Iris pigment epithelial cell (primary cell): Measurements from ENCODE around the gene DLG3.
A peak's percentile ranks its signal among the peaks of the same experiment; 100 is the strongest.
"Not testable (repeated sequence)": the region's sequence is repeated elsewhere in the genome, so short reads cannot be mapped to it uniquely, and the experiment has no call there.

Experiments used
- DNase-seq: peaks from one replicate; pipeline ENCODE4 v3.0.0-alpha.2; 2011; ENCODE audit warnings: low read depth

Gene DLG3

DNA sequence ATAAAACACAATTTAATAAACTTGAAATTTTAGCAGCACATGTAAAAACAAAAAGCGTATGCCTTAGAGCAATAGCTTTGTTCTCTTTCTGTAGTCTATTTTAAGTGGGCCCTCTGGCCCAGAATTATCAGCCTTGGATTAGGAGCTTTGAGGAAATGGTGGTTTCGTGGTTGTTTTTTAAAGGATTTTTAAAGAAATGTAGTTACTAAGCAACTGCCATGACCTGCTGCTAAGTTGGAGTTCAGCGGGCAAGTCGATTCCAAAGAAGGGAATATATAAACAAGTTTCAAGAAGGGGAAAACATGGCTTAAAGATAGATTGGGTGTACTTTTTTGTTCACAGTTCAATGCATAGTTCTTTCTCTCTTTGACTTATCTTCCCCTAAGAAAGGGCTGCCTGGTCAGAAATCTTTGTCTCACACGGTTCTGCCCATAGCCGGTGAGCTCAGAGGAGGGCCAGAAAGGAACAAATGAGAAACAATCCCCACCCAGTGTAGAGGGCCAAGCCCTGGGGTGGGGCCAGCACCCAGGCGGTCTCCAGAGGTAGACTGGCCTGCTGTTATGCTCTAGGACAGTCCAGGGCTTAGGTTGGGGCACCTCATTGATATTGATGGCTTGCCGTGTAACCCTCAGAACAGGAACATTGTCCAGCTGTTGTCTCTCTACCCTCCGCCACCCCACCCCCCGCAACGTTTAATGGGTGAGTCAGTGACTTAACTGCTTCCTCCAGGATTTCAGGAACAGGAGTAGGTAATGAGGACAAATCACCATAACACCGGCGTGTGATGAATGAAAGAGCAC, 32.5 kb downstream of the DLG3 start:
- DNase-seq, result peak; percentile 70

- no peak for DNase-seq
These were observed 33.1 kb downstream of the DLG3 start for GRCh38 chrX:70477734-70478075.

DNA sequence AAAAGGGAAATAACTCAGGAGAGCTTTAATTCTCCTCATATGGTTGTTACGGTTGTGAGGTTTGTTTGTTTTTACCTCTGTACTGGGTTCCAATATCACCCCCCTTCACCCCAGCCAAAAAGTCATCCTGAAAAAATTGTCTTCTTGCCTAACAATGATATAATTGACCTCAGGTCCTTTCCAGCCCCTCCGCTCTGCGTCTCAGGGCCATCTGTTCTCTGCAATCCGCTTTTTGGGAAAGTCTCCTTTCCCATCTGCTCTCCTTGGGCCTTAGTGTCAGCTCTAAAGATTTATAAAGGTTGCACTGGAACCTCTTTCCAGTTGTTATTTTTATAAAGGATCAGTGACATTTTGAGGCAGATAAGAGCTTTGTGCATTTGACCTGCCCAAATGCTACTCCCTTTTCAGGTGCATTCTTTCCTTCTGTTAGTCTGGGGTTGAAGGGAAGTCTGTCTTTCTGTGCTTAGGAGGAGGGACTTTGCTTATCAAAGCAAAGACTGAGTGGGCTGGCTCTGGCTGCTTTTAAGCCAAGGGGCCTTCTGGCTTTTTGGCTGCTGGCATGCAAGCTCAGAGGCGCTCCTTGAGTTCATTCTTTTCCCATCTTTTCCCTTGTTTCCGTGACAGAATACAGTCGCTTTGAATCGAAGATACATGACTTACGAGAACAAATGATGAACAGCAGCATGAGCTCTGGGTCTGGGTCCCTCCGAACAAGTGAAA, 34.1 kb downstream of the DLG3 start:
- peak; percentile 18 for DNase-seq

DNA sequence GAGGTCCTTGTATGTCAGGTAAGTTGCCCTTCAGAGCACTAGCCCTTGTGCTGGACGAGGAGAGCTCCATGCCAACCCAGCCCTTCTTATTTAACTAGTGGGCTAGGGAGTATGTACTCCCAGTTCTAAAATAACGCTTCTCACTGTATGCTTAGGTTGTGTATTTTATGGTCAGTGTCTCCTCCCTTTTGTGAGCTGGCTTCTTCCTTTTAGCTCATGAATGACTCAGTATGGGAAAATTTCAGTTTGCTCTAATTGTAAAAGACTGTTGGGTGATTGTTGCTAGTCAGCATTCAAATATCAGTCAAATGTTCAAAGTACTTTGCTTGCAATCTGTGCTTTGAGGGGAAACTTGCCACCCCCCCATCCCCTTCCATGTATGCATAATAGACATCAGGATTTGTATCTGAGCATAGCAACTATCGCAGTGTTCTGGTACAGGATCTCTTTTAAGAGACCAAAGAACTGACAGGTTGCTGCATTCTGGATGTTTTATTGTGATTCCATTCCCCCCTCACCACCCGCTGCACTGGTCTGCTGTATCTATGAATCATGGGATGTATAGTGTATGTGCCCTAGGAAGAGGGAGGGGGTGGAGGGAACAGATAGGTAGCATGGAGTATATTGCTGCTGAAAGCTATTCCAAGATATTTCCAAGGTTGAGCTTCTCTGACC, 34.7 kb downstream of the DLG3 start:
- DNase-seq, result peak; percentile 77

DNA sequence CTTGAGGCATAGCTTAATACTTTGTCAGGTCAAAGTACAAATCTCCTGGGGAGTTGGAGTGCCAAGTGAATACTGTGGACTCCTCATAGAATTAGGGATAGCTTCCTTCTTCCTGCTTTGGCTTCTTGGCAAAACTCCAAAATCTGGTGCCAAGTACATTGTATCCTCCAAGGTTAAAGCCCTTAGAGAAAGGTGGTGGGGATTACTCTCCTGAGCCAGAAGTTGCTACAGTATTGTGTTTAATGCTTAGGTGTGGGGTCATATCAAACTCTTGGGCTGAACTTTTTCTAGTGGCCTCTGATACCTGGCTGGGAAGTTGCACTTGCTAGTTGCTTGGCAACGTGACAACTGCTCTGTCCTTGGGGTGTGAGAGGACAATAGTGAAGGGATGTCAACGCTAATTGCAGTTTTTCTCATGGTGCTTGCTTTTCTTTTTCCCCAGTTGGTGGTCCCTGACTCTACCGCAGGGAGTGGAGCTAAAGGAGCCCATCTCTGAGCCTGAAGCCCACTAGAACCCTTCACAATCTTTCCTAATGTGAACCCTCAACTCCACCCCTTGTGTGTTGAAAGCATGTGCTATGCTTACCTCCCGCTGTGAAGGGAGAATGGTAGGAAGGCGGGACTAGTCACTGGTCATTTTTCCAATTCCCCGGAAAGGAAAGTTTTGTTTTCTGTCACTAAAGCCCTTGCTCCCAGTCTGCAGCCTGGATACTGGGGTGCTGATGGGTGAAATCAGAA, 35.5 kb downstream of the DLG3 start:
- DNase-seq, result peak; percentile 34

GRCh38 chrX:70480660-70481018, 36.0 kb downstream of the DLG3 start:
- DNase-seq, result peak; percentile 24

GRCh38 chrX:70481471-70482270, 37.0 kb downstream of the DLG3 start:
- DNase-seq, result peak; percentile 59

DNA sequence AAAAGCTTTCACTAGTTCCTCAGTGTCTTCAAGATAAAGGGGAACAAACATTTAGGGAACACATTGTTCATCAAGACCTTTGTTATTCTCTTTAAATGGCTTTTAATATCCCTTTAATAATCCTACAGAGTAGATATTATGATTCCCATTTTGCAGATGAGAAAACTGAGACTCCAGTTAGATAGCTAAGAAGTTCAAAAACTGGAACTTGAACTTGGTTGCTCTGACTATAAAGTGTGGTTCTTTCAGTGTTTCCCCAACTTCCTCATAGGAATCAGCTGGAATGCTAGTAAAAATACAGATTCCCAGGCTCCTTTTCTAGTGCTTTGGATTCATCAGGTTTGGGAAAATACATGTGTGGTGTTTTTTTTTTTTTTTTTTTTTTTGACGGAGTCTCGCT, 37.7 kb downstream of the DLG3 start:
- DNase-seq, result no peak

GRCh38 chrX:70485466-70485865, 40.8 kb downstream of the DLG3 start:
- DNase-seq, result no peak

- no peak for DNase-seq
These were observed 44.2 kb downstream of the DLG3 start for GRCh38 chrX:70488856-70489255.

DNA sequence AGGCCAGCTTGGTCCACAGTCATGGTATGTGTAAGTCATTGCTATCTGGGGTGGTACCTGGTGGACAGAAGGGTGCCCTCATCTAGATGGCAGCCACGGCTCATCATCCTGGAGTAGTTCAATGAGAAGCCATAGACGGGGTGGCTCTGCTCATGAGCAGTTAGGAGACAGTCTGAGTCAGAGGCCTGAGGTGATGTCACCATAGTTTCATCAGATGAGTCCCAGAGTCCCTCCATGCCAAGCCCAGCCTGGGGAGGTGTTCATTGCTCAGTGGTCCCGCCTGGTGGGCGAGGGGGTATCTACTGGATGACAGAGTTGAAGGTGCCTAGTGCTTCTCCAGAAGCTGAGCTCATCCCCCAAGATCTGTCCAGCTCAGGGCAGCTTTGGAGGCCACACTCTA, 49.8 kb downstream of the DLG3 start:
- DNase-seq, result no peak

GRCh38 chrX:70496491-70496890, 51.9 kb downstream of the DLG3 start:
- DNase-seq, result no peak

DNA sequence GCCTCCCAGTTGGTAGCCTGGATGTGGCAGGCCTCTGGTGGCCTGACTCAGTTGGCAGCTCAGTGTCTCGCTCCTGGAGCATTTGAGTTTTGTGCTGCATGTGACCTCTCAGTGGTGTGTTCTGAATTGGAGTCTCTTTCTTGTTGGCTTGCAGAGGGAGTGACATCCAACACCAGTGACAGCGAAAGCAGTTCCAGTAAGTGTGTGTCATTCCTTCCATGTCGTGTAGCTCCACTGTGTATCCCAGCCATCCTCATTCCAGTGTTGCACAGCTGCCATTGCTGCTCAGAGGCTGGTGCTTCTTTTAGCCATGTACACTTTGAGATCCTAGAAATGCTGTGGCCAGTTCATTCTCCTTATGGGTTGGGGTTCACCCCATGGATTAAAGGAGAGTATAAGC, 52.4 kb downstream of the DLG3 start:
- no peak for DNase-seq

DNA sequence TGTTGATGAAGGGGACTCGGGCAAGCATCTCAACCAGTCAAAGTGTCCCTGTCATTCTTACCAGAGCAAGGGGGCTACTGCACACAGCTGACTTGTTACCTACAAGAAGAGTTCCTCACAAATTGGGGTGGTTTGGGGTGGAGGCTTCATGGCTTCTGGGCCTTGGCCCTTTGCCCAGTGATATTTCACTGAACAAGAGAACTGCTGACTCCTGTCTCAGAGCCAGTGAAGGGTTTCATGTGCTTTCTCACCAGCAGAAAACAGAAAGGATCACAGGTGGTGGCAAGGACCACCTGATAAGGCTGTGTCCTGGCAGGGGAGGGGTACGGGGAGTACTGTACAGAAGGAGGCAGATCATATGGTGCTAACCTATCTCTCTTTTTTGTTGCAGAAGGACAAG, 53.5 kb downstream of the DLG3 start:
- no peak for DNase-seq

- DNase-seq, result no peak
These were observed 56.2 kb downstream of the DLG3 start for GRCh38 chrX:70500826-70501225.

DNA sequence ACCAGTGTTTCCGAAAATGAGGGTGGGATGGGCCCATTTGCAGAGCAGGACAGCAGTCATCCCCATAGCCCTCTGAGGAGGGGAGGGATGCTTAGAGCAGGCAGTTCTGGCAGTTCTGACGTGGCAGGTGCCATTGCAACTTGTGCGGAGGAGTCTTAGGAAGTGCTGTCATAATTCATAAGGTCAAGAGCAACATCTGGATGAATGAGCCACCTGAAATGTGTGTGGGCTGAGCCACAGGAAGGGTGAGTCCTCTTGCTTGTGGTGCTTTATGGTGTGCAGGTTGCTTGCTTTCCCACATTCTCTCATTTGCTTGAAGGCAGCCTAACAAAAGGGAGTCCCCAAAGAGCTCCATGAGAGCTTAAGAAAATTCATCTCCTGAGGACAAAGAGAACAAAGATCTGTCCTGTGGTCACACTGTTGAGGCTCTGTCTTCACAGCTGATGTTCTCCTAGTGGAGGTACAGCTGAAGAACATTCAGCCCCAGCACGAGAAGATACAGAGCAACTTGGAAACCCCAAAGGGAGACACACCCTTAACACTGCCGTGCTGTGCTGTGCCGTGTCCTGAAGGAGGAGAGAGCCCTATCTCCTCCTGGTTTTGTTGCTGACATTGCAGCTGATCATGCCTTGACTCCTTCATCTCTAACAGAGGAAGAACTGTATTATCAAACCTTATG, 60.3 kb downstream of the DLG3 start:
- DNase-seq, result no peak

DNA sequence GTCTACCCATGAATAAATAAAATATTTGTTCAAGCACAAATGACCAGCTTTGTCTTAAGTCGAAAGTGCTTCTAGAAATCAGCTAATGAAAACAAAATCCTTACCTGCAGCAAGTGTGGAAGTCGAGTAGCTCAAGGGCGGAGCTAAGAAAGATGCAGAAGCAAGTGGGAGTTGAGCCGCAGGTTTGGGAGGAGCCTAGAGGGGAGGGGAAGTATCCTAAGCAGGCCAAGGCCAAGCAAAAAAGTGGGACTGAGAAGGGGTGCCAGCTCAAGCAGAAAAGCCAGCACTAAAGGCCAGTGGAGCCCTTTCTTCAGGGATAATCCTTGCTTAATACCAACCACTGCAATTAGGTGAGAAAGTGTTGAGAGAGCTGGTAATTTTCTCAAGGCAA, 60.8 kb downstream of the DLG3 start:
- no peak for DNase-seq

GRCh38 chrX:70508296-70508911, 63.8 kb downstream of the DLG3 start:
- peak; percentile 21 for DNase-seq

- no peak for DNase-seq
These were observed 64.4 kb downstream of the DLG3 start for GRCh38 chrX:70509078-70509477.

- DNase-seq, result not testable (repeated sequence)
These were observed 70.6 kb downstream of the DLG3 start for GRCh38 chrX:70515270-70515669.

GRCh38 chrX:70515692-70516091, 71.1 kb downstream of the DLG3 start:
- not testable (repeated sequence) for DNase-seq
